GM23338 (cell line): ENCODE results near the gene FGF21. TPM values are rescaled to one million over a fixed set of nuclear protein-coding genes. Genes with fewer than 3 reads are reported as not detected.
A peak's percentile ranks its signal among the peaks of the same experiment; 100 is the strongest.

Experiments
- ATAC-seq: fragments of 200-7000 bp; cut with Tn5 transposase; 3 replicates; pipeline ENCODE4 v1.9.1; 2020
- DNase-seq: peaks from one replicate; pipeline ENCODE4 v3.0.0-alpha.2; 2015; ENCODE audit warnings: low spot score
- H2AFZ ChIP-seq: fragments of 200-600 bp; sonication (generic); 2 replicates; pipeline ENCODE4 v1.8.0; 2016; ENCODE audit warnings: antibody characterized with exemption, mild to moderate bottlenecking, moderate library complexity
- H3F3A ChIP-seq: fragments of 200-600 bp; sonication (generic); replicated peaks from 2 replicates; pipeline ENCODE4 v1.8.0; 2017; ENCODE audit warnings: antibody characterized with exemption, mixed run types, low read depth
- H3K27ac ChIP-seq: fragments of 200-600 bp; sonication (generic); 2 replicates; pipeline ENCODE4 v1.6.1; 2016; ENCODE audit warnings: low read depth
- H3K27me3 ChIP-seq: fragments of 200-600 bp; sonication (generic); 2 replicates; pipeline ENCODE4 v1.8.0; 2016; ENCODE audit warnings: mild to moderate bottlenecking, mixed run types, moderate library complexity; ENCODE audit not compliant: insufficient read depth
- H3K36me3 ChIP-seq: fragments of 200-600 bp; sonication (generic); 2 replicates; pipeline ENCODE4 v1.8.0; 2016; ENCODE audit warnings: mild to moderate bottlenecking; ENCODE audit not compliant: insufficient read depth
- H3K4me1 ChIP-seq: fragments of 200-600 bp; sonication (generic); 2 replicates; pipeline ENCODE4 v1.8.0; 2016; ENCODE audit warnings: mild to moderate bottlenecking, moderate library complexity; ENCODE audit not compliant: insufficient read depth
- H3K4me2 ChIP-seq: fragments of 200-600 bp; sonication (generic); 2 replicates; pipeline ENCODE4 v1.7.1; 2017; ENCODE audit warnings: mixed run types
- H3K4me3 ChIP-seq: fragments of 200-600 bp; sonication (generic); 2 replicates; pipeline ENCODE4 v1.6.1; 2016; ENCODE audit warnings: mixed run types
- H3K79me2 ChIP-seq: fragments of 200-600 bp; sonication (generic); replicated peaks from 2 replicates; pipeline ENCODE4 v1.8.0; 2017; ENCODE audit warnings: mild to moderate bottlenecking; ENCODE audit not compliant: insufficient read depth
- H3K9me2 ChIP-seq: fragments of 200-600 bp; sonication (generic); 2 replicates; pipeline ENCODE4 v1.8.0; 2017; ENCODE audit not compliant: insufficient read depth
- H4K20me1 ChIP-seq: fragments of 200-600 bp; sonication (generic); replicated peaks from 2 replicates; pipeline ENCODE4 v1.8.0; 2017; ENCODE audit warnings: mild to moderate bottlenecking; ENCODE audit not compliant: insufficient read depth
- H3K27ac Mint-ChIP-seq: 2 replicates; pipeline ENCODE4 v1.8.0; 2020; ENCODE audit warnings: inconsistent platforms, mild to moderate bottlenecking, moderate library complexity, mixed read lengths
- H3K27me3 Mint-ChIP-seq: 3 replicates; pipeline ENCODE4 v1.8.0; 2022; ENCODE audit warnings: low read depth, mild to moderate bottlenecking, moderate library complexity, mixed read lengths, inconsistent platforms; ENCODE audit not compliant: insufficient read depth, poor library complexity
- H3K36me3 Mint-ChIP-seq: 3 replicates; pipeline ENCODE4 v1.8.0; 2021; ENCODE audit warnings: low read depth, mild to moderate bottlenecking, inconsistent platforms, moderate library complexity, mixed read lengths
- H3K4me1 Mint-ChIP-seq: 3 replicates; pipeline ENCODE4 v1.8.0; 2020; ENCODE audit warnings: mild to moderate bottlenecking, inconsistent platforms, mixed read lengths
- H3K4me3 Mint-ChIP-seq: 3 replicates; pipeline ENCODE4 v1.8.0; 2021; ENCODE audit warnings: moderate library complexity, mild to moderate bottlenecking, inconsistent platforms, mixed read lengths
- H3K9me3 Mint-ChIP-seq: 3 replicates; pipeline ENCODE4 v1.8.0; 2020; ENCODE audit warnings: moderate library complexity, mild to moderate bottlenecking, inconsistent platforms, mixed read lengths
- ETS1 ChIP-seq: IDR thresholded peaks from 2 replicates; pipeline ENCODE4 v1.6.1; 2016; ENCODE audit warnings: antibody characterized with exemption
- EZH2 ChIP-seq: fragments of 200-600 bp; sonication (generic); IDR thresholded peaks from one replicate; pipeline ENCODE4 v1.8.0; 2017; ENCODE audit warnings: antibody characterized with exemption, mild to moderate bottlenecking, low read depth; ENCODE audit not compliant: unreplicated experiment
- JUNB ChIP-seq: IDR thresholded peaks from one replicate; pipeline ENCODE4 v1.6.1; 2016; ENCODE audit warnings: antibody characterized with exemption; ENCODE audit not compliant: unreplicated experiment
- NANOG ChIP-seq: IDR thresholded peaks from 2 replicates; pipeline ENCODE4 v1.6.1; 2016; ENCODE audit warnings: antibody characterized with exemption, borderline replicate concordance
- POLR2AphosphoS5 ChIP-seq: IDR thresholded peaks from 2 replicates; pipeline ENCODE4 v1.6.1; 2016; ENCODE audit warnings: antibody characterized with exemption, low read depth
- REST ChIP-seq: IDR thresholded peaks from one replicate; pipeline ENCODE4 v1.6.1; 2018; ENCODE audit warnings: antibody characterized with exemption; ENCODE audit not compliant: unreplicated experiment
- ZNF462 ChIP-seq: fragments of 250-450 bp; sonication (Bioruptor Pico); IDR thresholded peaks from 2 replicates; pipeline ENCODE4 v1.5.0; 2020; ENCODE audit warnings: mild to moderate bottlenecking, moderate library complexity
- polyA plus RNA-seq: library from polyadenylated mRNA; unstranded; fragments of >200 nt; fragmentation: Nextera tagmentation; extraction: Ambion mirVana; gene quantifications from 2 replicates; pipeline ENCODE4 v1.2.1, GENCODE V29; 2016
- total RNA-seq: library from RNA; depleted of rRNA; stranded (reverse); fragments of >200 nt; shearing (Covaris generic); gene quantifications from 2 replicates; pipeline ENCODE4 v1.2.3, GENCODE V29; 2014

The FGF21 gene
- total and polyA plus RNA-seq, 2 experiments from 2014 or later, result 0.78 to 1.3 TPM

GRCh38 chr19:48742096-48742495, 13.2 kb upstream of the FGF21 start (continued):
- TF ChIP-seq REST, result no peak
- TF ChIP-seq EZH2, result no peak
- no peak for TF ChIP-seq NANOG

- Mint-ChIP-seq H3K9me3 (no peaks in the 10 kb centered on the region; the same call in 2 of the 3 replicates), H3K27me3 (peaks cover 25% of the 10 kb centered on the region), H3K4me1 (peaks cover 28% of the 10 kb centered on the region), H3K4me3 (peak overlapping the region; percentile 68), H3K27ac (0 out of 2 replicates have a peak overlapping the region, but pooled peaks have one; percentile 23), H3K36me3 (peaks cover 27% of the 10 kb centered on the region)
- ATAC-seq (peak; percentile 40), DNase-seq (peak; percentile 94)
- H3K9me2 ChIP-seq, result no peaks in the 10 kb centered on the region
- H3F3A ChIP-seq, result peaks cover 19% of the 10 kb centered on the region
- H3K36me3 ChIP-seq, result 0 out of 2 replicates have a peak, but pooled peaks cover 6% of the 10 kb centered on the region
- H3K4me3 ChIP-seq, result peak overlapping the region; percentile 56
- no peak overlapping the region for H3K27ac ChIP-seq
- peaks cover 4% of the 10 kb centered on the region; the same call in 1 of the 2 replicates for H4K20me1 ChIP-seq
- peak overlapping the region; percentile 70 for H3K4me2 ChIP-seq
- peaks cover 20% of the 10 kb centered on the region for H3K4me1 ChIP-seq
- peaks cover 7% of the 10 kb centered on the region for H3K27me3 ChIP-seq
- no peak overlapping the region for H2AFZ ChIP-seq
- peaks cover 18% of the 10 kb centered on the region for H3K79me2 ChIP-seq
- TF ChIP-seq JUNB (no peak), ZNF462 (no peak), REST (no peak), NANOG (no peak), ETS1 (peak; percentile 97), POLR2AphosphoS5 (no peak; the same call in 1 of the 2 replicates), EZH2 (no peak)
Observed at GRCh38 chr19:48745208-48745995, 9.9 kb upstream of the FGF21 start.
